ENCODE results near the gene OR8G1. TPM values are rescaled to one million over a fixed set of nuclear protein-coding genes. Genes with fewer than 3 reads are reported as not detected.

Gene OR8G1
- total and polyA plus RNA-seq, 2 donors (not counting 1 experiment from before 2014, with no cell fraction given), result not detected

GRCh38 chr11:124277207-124277606 is 36.3 kb downstream of the OR8G1 start:
- peaks cover 0 to 9% (median 0%) of the 10 kb centered on the region in 3 donors for H3K9me3 ChIP-seq (ENCODE audit: control extremely low read depth in 1 of 3, control insufficient read depth in 2 of 3, insufficient read depth in 1 of 3, low read length in 2 of 3)
- no peaks in the 10 kb centered on the region for H3K4me1 Mint-ChIP-seq
- no peak overlapping the region for H3K4me2 ChIP-seq (replicated peaks; ENCODE audit: low read depth, low read length, poor library complexity, severe bottlenecking)
- DNase-seq, result no peak
- no peak for ATAC-seq (ENCODE audit: low read depth)
- H3K9ac ChIP-seq (ENCODE audit: low read length), result no peak overlapping the region
- no peak overlapping the region for H2AFZ ChIP-seq (ENCODE audit: insufficient read depth, low read depth, low read length, poor library complexity, severe bottlenecking)
- H3K27me3 ChIP-seq (replicated peaks in 1 of 4; ENCODE audit: control extremely low read depth in 1 of 4, control insufficient read depth in 3 of 4, insufficient read depth in 4 of 4, low read length in 3 of 4), result peaks cover 0 to 2% (median 0%) of the 10 kb centered on the region in 4 experiments
- H3K4me1 ChIP-seq (ENCODE audit: control insufficient read depth in 2 of 2, insufficient read depth in 2 of 2, low read length in 2 of 2), result no peaks in the 10 kb centered on the region
- TF ChIP-seq CTCF (IDR thresholded peaks at IDR 0.05), result no peak
- no peak for TF ChIP-seq EZH2 (IDR thresholded peaks at IDR 0.05; ENCODE audit: borderline replicate concordance, insufficient read depth, low read depth, low read length, poor library complexity, severe bottlenecking)
- H3K9me3 Mint-ChIP-seq (ENCODE audit: insufficient read depth), result peaks cover 10% of the 10 kb centered on the region
- H4K20me1 ChIP-seq (ENCODE audit: control insufficient read depth, insufficient read depth, low read length, poor library complexity, severe bottlenecking), result no peaks in the 10 kb centered on the region
- WGBS (ENCODE audit: insufficient coverage), result 93% methylated on average over 3 of the region's 3 CpGs
- intact Hi-C loops (cut with micrococcal nuclease), result no loop called here
- H3K27me3 Mint-ChIP-seq, result no peaks in the 10 kb centered on the region
- H3K4me3 ChIP-seq (ENCODE audit: control extremely low read depth in 1 of 5, extremely low read depth in 1 of 5, insufficient read depth in 1 of 5, low read depth in 2 of 5, low read length in 4 of 5), result no peak overlapping the region
- ChIA-PET CTCF (interaction anchor here (1.0 kb wide), 1 partner anchor 206 kb away, joined by 3 read pairs; no protein-coding TSS in a partner anchor), POLR2A (no interaction called here)
- no peak overlapping the region for H3K27ac ChIP-seq (ENCODE audit: low read length in 2 of 2)
- no peak overlapping the region for H3K27ac Mint-ChIP-seq
- no peaks in the 10 kb centered on the region for H3K36me3 ChIP-seq (replicated peaks in 1 of 2; ENCODE audit: control extremely low read depth in 1 of 2, control insufficient read depth in 1 of 2, extremely low read depth in 1 of 2, insufficient read depth in 2 of 2, low read length in 1 of 2)
- no peak overlapping the region for H3K4me3 Mint-ChIP-seq
- H3K79me2 ChIP-seq (ENCODE audit: control insufficient read depth, insufficient read depth, low read length), result no peaks in the 10 kb centered on the region

DNA sequence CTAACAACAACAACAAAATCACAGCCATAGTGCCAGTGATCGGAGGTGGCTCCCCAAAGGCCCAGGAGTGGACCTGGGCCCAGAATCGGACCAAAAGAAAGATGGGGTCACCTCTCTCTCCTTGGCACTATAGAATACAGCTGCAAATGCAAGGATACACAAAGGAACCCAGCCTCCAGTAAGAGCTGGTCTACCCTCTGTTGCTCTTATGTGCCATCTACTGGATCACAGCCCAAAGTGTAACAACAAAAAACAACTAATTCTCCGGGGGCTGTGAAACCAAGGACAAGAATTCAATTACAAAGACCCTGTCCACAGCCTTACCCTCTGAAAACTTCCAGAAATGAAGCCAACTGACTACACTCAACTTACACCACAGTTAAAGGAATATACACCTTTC is 36.9 kb downstream of the OR8G1 start:
- H3K27ac ChIP-seq (ENCODE audit: low read length in 2 of 2), result no peak overlapping the region
- H3K79me2 ChIP-seq (ENCODE audit: control insufficient read depth, insufficient read depth, low read length), result no peaks in the 10 kb centered on the region
- no peak for ATAC-seq (ENCODE audit: low read depth)
- H3K9me3 ChIP-seq (ENCODE audit: control extremely low read depth in 1 of 3, control insufficient read depth in 2 of 3, insufficient read depth in 1 of 3, low read length in 2 of 3), result peaks cover 0 to 9% (median 0%) of the 10 kb centered on the region in 3 donors
- no peak overlapping the region for H2AFZ ChIP-seq (ENCODE audit: insufficient read depth, low read depth, low read length, poor library complexity, severe bottlenecking)
- POLR2A ChIA-PET, result no interaction called here
- Mint-ChIP-seq H3K4me1 (no peaks in the 10 kb centered on the region), H3K27me3 (no peaks in the 10 kb centered on the region), H3K27ac (no peak overlapping the region), H3K9me3 (ENCODE audit: insufficient read depth) (peaks cover 10% of the 10 kb centered on the region), H3K4me3 (no peak overlapping the region)
- peaks cover 0 to 2% (median 0%) of the 10 kb centered on the region in 4 experiments for H3K27me3 ChIP-seq (replicated peaks in 1 of 4; ENCODE audit: control extremely low read depth in 1 of 4, control insufficient read depth in 3 of 4, insufficient read depth in 4 of 4, low read length in 3 of 4)
- H4K20me1 ChIP-seq (ENCODE audit: control insufficient read depth, insufficient read depth, low read length, poor library complexity, severe bottlenecking), result no peaks in the 10 kb centered on the region
- TF ChIP-seq EZH2 (IDR thresholded peaks at IDR 0.05; ENCODE audit: borderline replicate concordance, insufficient read depth, low read depth, low read length, poor library complexity, severe bottlenecking) (no peak), CTCF (IDR thresholded peaks at IDR 0.05) (no peak)
- no peaks in the 10 kb centered on the region for H3K36me3 ChIP-seq (replicated peaks in 1 of 2; ENCODE audit: control extremely low read depth in 1 of 2, control insufficient read depth in 1 of 2, extremely low read depth in 1 of 2, insufficient read depth in 2 of 2, low read length in 1 of 2)
- CTCF ChIA-PET, result interaction anchor here (1.0 kb wide), 1 partner anchor 206 kb away, joined by 3 read pairs; no protein-coding TSS in a partner anchor
- no peak overlapping the region for H3K9ac ChIP-seq (ENCODE audit: low read length)
- intact Hi-C loops (cut with micrococcal nuclease), result no loop called here
- no peak overlapping the region for H3K4me3 ChIP-seq (ENCODE audit: control extremely low read depth in 1 of 5, extremely low read depth in 1 of 5, insufficient read depth in 1 of 5, low read depth in 2 of 5, low read length in 4 of 5)
- 69% methylated on average over 3 of the region's 3 CpGs for WGBS (ENCODE audit: insufficient coverage)
- no peak for DNase-seq
- H3K4me1 ChIP-seq (ENCODE audit: control insufficient read depth in 2 of 2, insufficient read depth in 2 of 2, low read length in 2 of 2), result no peaks in the 10 kb centered on the region
- H3K4me2 ChIP-seq (replicated peaks; ENCODE audit: low read depth, low read length, poor library complexity, severe bottlenecking), result no peak overlapping the region
